GM19043 (cell line): ENCODE data around the gene MOCS1.

Experiments
- ATAC-seq: cut with Tn5 transposase; IDR thresholded peaks from one replicate; pipeline ENCODE4 v1.9.1; 2021; ENCODE audit warnings: low read depth; ENCODE audit not compliant: unreplicated experiment

Gene MOCS1

GRCh38 chr6:39882531-39882899, 51.7 kb downstream of the MOCS1 start:
- no peak for ATAC-seq

GRCh38 chr6:39881851-39882530, 52.3 kb downstream of the MOCS1 start:
- ATAC-seq, result no peak

- no peak for ATAC-seq
These were observed 53.7 kb downstream of the MOCS1 start for GRCh38 chr6:39880594-39880993.

- no peak for ATAC-seq
These were observed 54.7 kb downstream of the MOCS1 start for GRCh38 chr6:39879535-39879934.

GRCh38 chr6:39876826-39877225, 57.4 kb downstream of the MOCS1 start:
- ATAC-seq, result no peak

- no peak for ATAC-seq
These were observed 58.2 kb downstream of the MOCS1 start for GRCh38 chr6:39876111-39876510.

GRCh38 chr6:39873439-39873838, 60.8 kb downstream of the MOCS1 start:
- no peak for ATAC-seq

- no peak for ATAC-seq
These were observed 63.3 kb downstream of the MOCS1 start for GRCh38 chr6:39870950-39871349.

GRCh38 chr6:39867592-39867991, 66.7 kb downstream of the MOCS1 start:
- ATAC-seq, result no peak

GRCh38 chr6:39865011-39865888, 69.0 kb downstream of the MOCS1 start:
- no peak for ATAC-seq

GRCh38 chr6:39861663-39862062, 72.6 kb downstream of the MOCS1 start:
- no peak for ATAC-seq

GRCh38 chr6:39859025-39859424, 75.2 kb downstream of the MOCS1 start:
- no peak for ATAC-seq

- ATAC-seq, result no peak
These were observed 78.8 kb downstream of the MOCS1 start for GRCh38 chr6:39855356-39855995.
